CD4-positive, alpha-beta memory T cell (primary cell): Measurements from ENCODE around the gene ASIC3. TPM values are rescaled to one million over a fixed set of nuclear protein-coding genes. Genes with fewer than 3 reads are reported as not detected.

Source experiments
- CTCF ChIA-PET: fragments of 350-600 bp; sonication (Branson Sonifier 250); formaldehyde crosslinking; loops from one replicate; lab custom pipeline; 2021; ENCODE audit warnings: inconsistent platforms; ENCODE audit not compliant: partially characterized antibody; lab: Charles Lee
- POLR2A ChIA-PET: fragments of 350-600 bp; sonication (Branson Sonifier 250); formaldehyde crosslinking; loops from one replicate; lab custom pipeline; 2021; ENCODE audit not compliant: partially characterized antibody; lab: Charles Lee
- DNase-seq, 5 donors: peaks; one replicate each; pipeline versions ENCODE4 v3.0.0 to v3.0.0-alpha.2; 2020 to 2022; ENCODE audit warnings: mixed read lengths in 1 of 5
- H3K27ac ChIP-seq: one replicate; pipeline ENCODE4 v1.7.0; 2013; ENCODE audit warnings: low read depth, low read length
- H3K27me3 ChIP-seq: 2 replicates; pipeline ENCODE4 v1.7.0; 2013; ENCODE audit warnings: mild to moderate bottlenecking, low read length, moderate library complexity; ENCODE audit not compliant: insufficient read depth
- H3K36me3 ChIP-seq: 2 replicates; pipeline ENCODE4 v1.7.0; 2013; ENCODE audit warnings: mild to moderate bottlenecking, low read length, moderate library complexity; ENCODE audit not compliant: insufficient read depth
- H3K4me1 ChIP-seq: 2 replicates; pipeline ENCODE4 v1.7.0; 2013; ENCODE audit warnings: mild to moderate bottlenecking, low read length, moderate library complexity; ENCODE audit not compliant: insufficient read depth
- H3K4me3 ChIP-seq, 2 donors: one replicate each; pipeline ENCODE4 v1.7.0; 2013; ENCODE audit warnings: low read length in 2 of 2, mild to moderate bottlenecking in 1 of 2
- H3K9me3 ChIP-seq, 2 donors: one replicate each; pipeline ENCODE4 v1.7.0; 2013; ENCODE audit warnings: low read length in 2 of 2, control low read depth in 1 of 2; ENCODE audit not compliant: control insufficient read depth in 1 of 2
- H3K27ac Mint-ChIP-seq, 7 donors: one replicate each; pipeline ENCODE4 v1.8.0; 2020 to 2021; ENCODE audit warnings: mixed read lengths in 7 of 7, mild to moderate bottlenecking in 6 of 7, inconsistent platforms in 3 of 7, moderate library complexity in 3 of 7
- H3K27me3 Mint-ChIP-seq, 2 donors: one replicate each; pipeline ENCODE4 v1.8.0; 2020 to 2021; ENCODE audit warnings: mixed read lengths in 2 of 2
- H3K36me3 Mint-ChIP-seq, 2 donors: one replicate each; pipeline ENCODE4 v1.8.0; 2020 to 2021; ENCODE audit warnings: mixed read lengths in 2 of 2, inconsistent platforms in 1 of 2, mild to moderate bottlenecking in 1 of 2
- H3K4me1 Mint-ChIP-seq, 4 donors: one replicate each; pipeline ENCODE4 v1.8.0; 2020 to 2021; ENCODE audit warnings: mixed read lengths in 4 of 4, mild to moderate bottlenecking in 1 of 4
- H3K4me3 Mint-ChIP-seq, 8 donors: one replicate each; pipeline ENCODE4 v1.8.0; 2020 to 2021; ENCODE audit warnings: mixed read lengths in 8 of 8, mild to moderate bottlenecking in 7 of 8, moderate library complexity in 6 of 8, inconsistent platforms in 3 of 8
- H3K9me3 Mint-ChIP-seq, 8 donors: one replicate each; pipeline ENCODE4 v1.8.0; 2020 to 2021; ENCODE audit warnings: mixed read lengths in 8 of 8, mild to moderate bottlenecking in 5 of 8, inconsistent platforms in 3 of 8, moderate library complexity in 1 of 8
- intact Hi-C: fragments of 100-400 bp; cut with micrococcal nuclease; formaldehyde crosslinking; loops from one replicate; pipeline ENCODE4 v1.15.1; 2023
- polyA plus RNA-seq, 2 donors: library from polyadenylated mRNA; unstranded; fragments of 300-500 nt; fragmentation: Illumina TruSeq; gene quantifications; one replicate each; pipeline ENCODE4 v1.2.3, GENCODE V29; 2021
- total RNA-seq, 2 experiments: library from RNA; stranded (reverse); gene quantifications; one replicate each; pipeline ENCODE4 v1.2.3, GENCODE V29; 2021

ASIC3 gene
- total and polyA plus RNA-seq, 4 experiments from 2014 or later, result 10.6 to 11.6 TPM; not detected in 2

DNA sequence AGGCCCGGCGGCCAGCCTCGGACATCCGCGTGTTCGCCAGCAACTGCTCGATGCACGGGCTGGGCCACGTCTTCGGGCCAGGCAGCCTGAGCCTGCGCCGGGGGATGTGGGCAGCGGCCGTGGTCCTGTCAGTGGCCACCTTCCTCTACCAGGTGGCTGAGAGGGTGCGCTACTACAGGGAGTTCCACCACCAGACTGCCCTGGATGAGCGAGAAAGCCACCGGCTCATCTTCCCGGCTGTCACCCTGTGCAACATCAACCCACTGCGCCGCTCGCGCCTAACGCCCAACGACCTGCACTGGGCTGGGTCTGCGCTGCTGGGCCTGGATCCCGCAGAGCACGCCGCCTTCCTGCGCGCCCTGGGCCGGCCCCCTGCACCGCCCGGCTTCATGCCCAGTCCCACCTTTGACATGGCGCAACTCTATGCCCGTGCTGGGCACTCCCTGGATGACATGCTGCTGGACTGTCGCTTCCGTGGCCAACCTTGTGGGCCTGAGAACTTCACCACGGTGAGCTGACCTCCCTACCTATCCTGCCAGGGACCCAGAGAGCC is 656 bp downstream of the ASIC3 start:
- H3K36me3 ChIP-seq, result no peaks in the 10 kb centered on the region
- DNase-seq, result no peak
- CTCF ChIA-PET, result no interaction called here
- peaks cover 11% of the 10 kb centered on the region for H3K4me1 ChIP-seq
- no peaks in the 10 kb centered on the region for H3K27me3 ChIP-seq
- no peaks in the 10 kb centered on the region for H3K9me3 ChIP-seq
- Mint-ChIP-seq H3K27ac (peak overlapping the region in 1 of 7 donors; percentile 47), H3K36me3 (peaks cover 3 to 16% of the 10 kb centered on the region in 2 donors), H3K9me3 (no peaks in the 10 kb centered on the region), H3K27me3 (peaks cover 0 to 2% of the 10 kb centered on the region in 2 donors), H3K4me3 (no peak overlapping the region), H3K4me1 (peaks cover 2 to 17% (median 7%) of the 10 kb centered on the region in 4 donors)
- no peak overlapping the region for H3K4me3 ChIP-seq
- no peak overlapping the region for H3K27ac ChIP-seq
- intact Hi-C loops, result no loop called here
- POLR2A ChIA-PET, result interaction anchor here (1.5 kb wide), 1 partner anchor 21 kb away, joined by 6 read pairs; the partner anchor contains the start of gene ABCB8

DNA sequence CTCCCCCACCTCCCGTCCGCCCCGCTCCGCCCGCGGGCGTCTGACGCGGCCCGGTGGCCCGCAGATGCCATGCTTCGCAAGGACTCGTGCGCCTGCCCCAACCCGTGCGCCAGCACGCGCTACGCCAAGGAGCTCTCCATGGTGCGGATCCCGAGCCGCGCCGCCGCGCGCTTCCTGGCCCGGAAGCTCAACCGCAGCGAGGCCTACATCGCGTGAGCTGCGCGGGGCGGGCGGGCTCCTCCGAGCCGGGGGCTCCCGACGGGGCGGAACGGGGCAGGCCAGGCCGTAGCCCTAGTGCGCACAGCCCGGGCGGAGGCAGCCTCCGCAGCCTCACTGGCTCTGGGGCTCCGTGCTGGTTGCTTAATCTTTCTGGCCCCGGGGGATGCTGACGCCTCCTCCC is 2.8 kb downstream of the ASIC3 start:
- H3K27me3 Mint-ChIP-seq, result peaks cover 0 to 2% of the 10 kb centered on the region in 2 donors
- Histone ChIP-seq H3K36me3 (no peaks in the 10 kb centered on the region), H3K27me3 (no peaks in the 10 kb centered on the region), H3K9me3 (no peaks in the 10 kb centered on the region), H3K4me3 (no peak overlapping the region), H3K27ac (no peak overlapping the region), H3K4me1 (peaks cover 11% of the 10 kb centered on the region)
- no peak overlapping the region for H3K27ac Mint-ChIP-seq
- no peaks in the 10 kb centered on the region for H3K36me3 Mint-ChIP-seq
- ChIA-PET CTCF (interaction anchor here (1.1 to 1.3 kb wide), 2 partner anchors 66 to 153 kb away, joined by 3 to 4 read pairs; no protein-coding TSS in a partner anchor), POLR2A (interaction anchor here (0.8 to 1.3 kb wide), 6 partner anchors 9 to 57 kb away, joined by 3 read pairs; no protein-coding TSS in a partner anchor)
- intact Hi-C loops, result no loop called here
- H3K9me3 Mint-ChIP-seq, result no peaks in the 10 kb centered on the region
- DNase-seq, result peak; percentile 59 to 69 (median 66)
- H3K4me3 Mint-ChIP-seq, result no peak overlapping the region
- peaks cover 4 to 18% (median 11%) of the 10 kb centered on the region in 4 donors for H3K4me1 Mint-ChIP-seq

DNA sequence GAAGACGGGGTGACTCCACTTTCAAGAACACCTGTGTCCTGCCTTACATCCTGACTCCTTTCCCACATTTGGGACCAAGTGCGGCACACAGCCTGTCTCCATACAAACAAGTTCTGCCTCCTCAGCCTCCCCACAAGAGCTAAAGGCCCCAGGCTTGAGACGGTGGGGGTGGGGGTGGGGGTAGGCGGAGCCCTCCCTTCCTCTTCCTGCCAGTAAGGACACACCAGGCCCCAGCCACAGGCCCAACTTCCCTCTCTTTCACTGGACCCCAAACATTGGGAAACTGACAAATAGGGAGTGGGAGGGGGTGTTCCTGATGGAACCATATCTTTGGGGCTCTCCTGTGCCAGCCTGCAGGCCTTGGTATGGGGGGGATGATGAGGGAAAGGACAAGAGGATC is 4.8 kb downstream of the ASIC3 start:
- Histone ChIP-seq H3K4me1 (peaks cover 22% of the 10 kb centered on the region), H3K27ac (no peak overlapping the region), H3K9me3 (no peaks in the 10 kb centered on the region), H3K36me3 (no peaks in the 10 kb centered on the region), H3K27me3 (no peaks in the 10 kb centered on the region), H3K4me3 (no peak overlapping the region)
- H3K27me3 Mint-ChIP-seq, result peaks cover 0 to 4% of the 10 kb centered on the region in 2 donors
- ChIA-PET CTCF (no interaction called here), POLR2A (no interaction called here)
- H3K27ac Mint-ChIP-seq, result no peak overlapping the region
- H3K36me3 Mint-ChIP-seq, result peaks cover 0 to 4% of the 10 kb centered on the region in 2 donors
- no peak for DNase-seq
- intact Hi-C loops, result no loop called here
- no peaks in the 10 kb centered on the region for H3K9me3 Mint-ChIP-seq
- peaks cover 12 to 31% (median 22%) of the 10 kb centered on the region in 4 donors for H3K4me1 Mint-ChIP-seq
- no peak overlapping the region for H3K4me3 Mint-ChIP-seq

DNA sequence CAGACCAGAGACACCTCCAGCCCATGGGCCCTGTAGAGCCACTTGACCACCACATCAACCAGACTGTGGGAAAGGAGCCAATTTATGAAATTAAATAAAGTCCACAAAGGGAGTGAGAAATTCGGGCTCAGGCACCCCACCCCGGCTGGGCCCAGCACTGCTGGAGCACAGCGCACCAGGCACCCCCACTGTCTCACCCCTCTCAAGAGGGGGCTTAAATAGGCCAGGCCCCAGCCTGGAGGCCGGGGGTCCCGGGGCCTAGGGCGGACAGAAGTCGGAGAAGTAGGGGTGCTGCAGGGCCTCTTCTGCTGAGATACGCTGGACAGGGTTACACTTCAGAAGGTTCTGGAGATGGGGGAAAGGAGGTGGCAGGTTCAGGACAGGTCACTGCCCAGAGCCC is 5.4 kb downstream of the ASIC3 start:
- intact Hi-C loops, result no loop called here
- H3K36me3 Mint-ChIP-seq, result peaks cover 0 to 8% of the 10 kb centered on the region in 2 donors
- H3K27me3 Mint-ChIP-seq, result peaks cover 0 to 4% of the 10 kb centered on the region in 2 donors
- H3K4me1 Mint-ChIP-seq, result peaks cover 13 to 38% (median 26%) of the 10 kb centered on the region in 4 donors
- no peaks in the 10 kb centered on the region for H3K36me3 ChIP-seq
- no peak for DNase-seq
- no peaks in the 10 kb centered on the region for H3K27me3 ChIP-seq
- ChIA-PET CTCF (no interaction called here), POLR2A (no interaction called here)
- H3K9me3 Mint-ChIP-seq, result no peaks in the 10 kb centered on the region
- no peak overlapping the region for H3K27ac Mint-ChIP-seq
- no peak overlapping the region for H3K27ac ChIP-seq
- H3K4me3 Mint-ChIP-seq, result no peak overlapping the region
- peaks cover 29% of the 10 kb centered on the region for H3K4me1 ChIP-seq
- no peaks in the 10 kb centered on the region for H3K9me3 ChIP-seq
- H3K4me3 ChIP-seq, result no peak overlapping the region

DNA sequence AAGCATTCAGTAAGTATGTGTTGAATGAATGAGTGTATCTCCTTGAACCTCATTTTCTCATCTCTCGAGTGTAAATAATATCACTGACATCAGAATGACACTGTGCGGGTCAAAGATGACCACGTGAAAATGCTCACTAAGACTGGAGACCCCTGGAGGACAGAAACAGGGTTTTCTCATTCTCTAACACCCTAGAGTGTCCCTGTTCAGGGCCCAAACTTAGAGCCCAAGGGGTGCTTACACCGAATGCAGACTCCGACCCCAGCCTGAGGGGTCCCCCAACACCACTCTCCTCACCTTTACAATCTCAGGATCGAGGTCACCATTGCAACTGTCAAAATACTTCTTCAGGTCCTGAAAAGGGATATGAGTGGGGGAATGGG is 7.9 kb downstream of the ASIC3 start:
- Histone ChIP-seq H3K27me3 (no peaks in the 10 kb centered on the region), H3K4me1 (peaks cover 42% of the 10 kb centered on the region), H3K4me3 (no peak overlapping the region), H3K27ac (no peak overlapping the region), H3K9me3 (no peaks in the 10 kb centered on the region), H3K36me3 (no peaks in the 10 kb centered on the region)
- Mint-ChIP-seq H3K9me3 (no peaks in the 10 kb centered on the region), H3K36me3 (peaks cover 0 to 13% of the 10 kb centered on the region in 2 donors), H3K27ac (no peak overlapping the region), H3K4me1 (peaks cover 21 to 56% (median 38%) of the 10 kb centered on the region in 4 donors), H3K4me3 (peak overlapping the region in 7 of 8 donors; percentile 10 to 97 (median 51)), H3K27me3 (peaks cover 0 to 4% of the 10 kb centered on the region in 2 donors)
- intact Hi-C loops, result no loop called here
- ChIA-PET CTCF (no interaction called here), POLR2A (no interaction called here)
- DNase-seq, result no peak

DNA sequence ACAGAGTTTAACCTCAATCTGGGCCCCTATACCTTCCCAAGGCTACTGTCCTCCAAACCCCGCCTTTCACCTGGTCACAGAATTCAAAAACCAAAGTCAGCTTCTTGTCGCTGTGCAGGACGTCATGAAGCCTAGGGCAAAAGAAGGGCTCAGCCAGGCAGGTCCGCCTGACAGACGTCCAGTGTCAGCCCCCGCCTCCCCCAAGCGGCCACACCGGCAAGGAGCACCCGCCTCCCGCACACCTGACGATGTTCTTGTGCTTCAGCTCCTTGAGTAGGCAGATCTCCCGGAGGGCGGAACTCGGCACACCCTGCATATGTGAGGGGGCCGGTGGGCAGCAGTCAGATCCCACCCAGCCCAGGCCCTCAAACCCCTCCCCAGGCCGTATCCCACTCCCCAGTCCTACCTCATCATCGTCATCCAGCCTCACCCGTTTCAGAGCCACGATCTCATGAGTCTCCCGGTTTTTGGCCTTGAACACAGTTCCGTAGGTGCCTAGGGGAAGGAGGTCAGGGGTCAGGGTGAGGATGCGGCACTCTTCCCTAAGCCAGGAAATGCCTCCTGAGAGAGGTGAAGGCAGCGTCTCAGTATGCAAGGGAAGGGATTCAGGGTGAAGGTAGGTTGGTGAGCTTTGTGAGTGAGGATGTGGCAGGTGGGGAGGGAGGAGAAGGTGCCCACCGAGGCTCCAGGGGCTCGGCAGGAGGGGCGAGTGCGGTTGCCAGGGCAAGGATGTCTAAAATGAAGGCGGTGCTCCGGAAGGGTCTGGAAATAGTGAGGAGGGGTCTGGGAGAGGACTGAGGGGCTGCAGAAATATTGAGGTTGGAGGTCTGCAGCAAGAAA is 8.6 kb downstream of the ASIC3 start:
- intact Hi-C loops, result no loop called here
- Histone ChIP-seq H3K36me3 (no peaks in the 10 kb centered on the region), H3K9me3 (no peaks in the 10 kb centered on the region), H3K27me3 (no peaks in the 10 kb centered on the region), H3K4me3 (peak overlapping the region; percentile 70 to 71), H3K4me1 (peaks cover 46% of the 10 kb centered on the region), H3K27ac (peak overlapping the region; percentile 85)
- CTCF ChIA-PET, result no interaction called here
- H3K27ac Mint-ChIP-seq, result peak overlapping the region in 3 of 7 donors; percentile 80 to 90 (median 85)
- H3K27me3 Mint-ChIP-seq, result peaks cover 0 to 4% of the 10 kb centered on the region in 2 donors
- peaks cover 24 to 62% (median 42%) of the 10 kb centered on the region in 4 donors for H3K4me1 Mint-ChIP-seq
- POLR2A ChIA-PET, result interaction anchor here (1.0 to 5.0 kb wide), 6 partner anchors 11 to 73 kb away, joined by 3 to 68 read pairs (median 8); partner anchors contain the start of genes ABCB8, AGAP3, FASTK and TMUB1
- H3K9me3 Mint-ChIP-seq, result no peaks in the 10 kb centered on the region
- H3K36me3 Mint-ChIP-seq, result peaks cover 0 to 13% of the 10 kb centered on the region in 2 donors
- peak overlapping the region; percentile 86 to 97 (median 94) for H3K4me3 Mint-ChIP-seq
- no peak for DNase-seq

DNA sequence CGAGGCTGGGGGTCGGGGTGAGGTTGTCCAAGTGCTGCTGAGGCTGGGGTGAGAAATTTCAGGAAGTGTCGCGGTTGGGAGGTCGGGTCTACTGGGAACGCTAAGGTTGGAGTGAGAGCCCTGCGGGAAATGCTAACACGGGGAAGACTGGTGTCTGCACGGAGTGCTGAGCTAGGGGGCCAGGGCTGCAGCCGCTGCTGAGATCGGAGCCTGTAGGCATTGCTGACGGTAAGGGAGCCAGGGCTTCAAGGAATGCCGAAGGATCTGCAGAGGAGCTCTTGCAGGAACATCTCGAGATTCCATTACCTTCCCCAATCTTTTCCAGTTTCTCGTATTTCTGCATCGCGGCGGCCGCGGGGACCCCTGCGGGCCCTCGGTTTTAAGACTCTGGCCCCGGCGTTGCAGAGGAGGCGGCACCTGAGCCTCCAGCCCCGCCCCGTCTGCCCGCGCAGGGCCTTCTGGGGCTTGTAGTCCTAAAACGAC is 9.2 kb downstream of the ASIC3 start, which contains the start of gene CDK5:
Gene CDK5, minus strand, starts transcription at position 392 of the 483 bp plus-strand sequence. Its CDS starts 49 bp downstream, at position 343.
- Mint-ChIP-seq H3K27ac (peak within 1 kb of the TSS; percentile 85 to 99 (median 96)), H3K27me3 (peaks cover 0 to 3% of the 10 kb centered on the region in 2 donors), H3K36me3 (peaks cover 0 to 15% of the 10 kb centered on the region in 2 donors), H3K4me1 (peaks cover 23 to 59% (median 41%) of the 10 kb centered on the region in 4 donors), H3K9me3 (no peaks in the 10 kb centered on the region), H3K4me3 (peak within 1 kb of the TSS; percentile 86 to 97 (median 94))
- Histone ChIP-seq H3K27me3 (no peaks in the 10 kb centered on the region), H3K9me3 (no peaks in the 10 kb centered on the region), H3K4me3 (peak within 1 kb of the TSS; percentile 70 to 71), H3K4me1 (peaks cover 46% of the 10 kb centered on the region), H3K36me3 (no peaks in the 10 kb centered on the region), H3K27ac (peak within 1 kb of the TSS; percentile 85)
- intact Hi-C loops, result no loop called here
- CTCF ChIA-PET, result interaction anchor here (1.3 kb wide), 1 partner anchor 26 kb away, joined by 4 read pairs; no protein-coding TSS in a partner anchor
- no peak for DNase-seq
- POLR2A ChIA-PET, result interaction anchor here (1.0 to 5.0 kb wide), 7 partner anchors 11 to 73 kb away, joined by 3 to 68 read pairs (median 5); partner anchors contain the start of genes ABCB8, AGAP3, FASTK and TMUB1
